Left renal cortex interstitium (tissue), 4 donors: ENCODE measurements around the gene YTHDC2. TPM values are rescaled to one million over a fixed set of nuclear protein-coding genes. Genes with fewer than 3 reads are reported as not detected.

ENCODE experiments used
- DNase-seq, 4 donors: peaks; one replicate each; pipeline ENCODE4 v3.0.0-alpha.2; 2013; ENCODE audit warnings: low read depth in 4 of 4, low spot score in 2 of 4, missing footprints in 1 of 4
- polyA plus RNA-seq, 4 donors: library from polyadenylated mRNA; unstranded; fragments of 120-200 nt; gene quantifications; one replicate each; pipeline ENCODE4 v1.2.1, GENCODE V29; 2013; ENCODE audit not compliant: insufficient read length in 4 of 4

YTHDC2 gene
- polyA plus RNA-seq, 4 donors = 24.8 to 46.8 (median 32.8) TPM

DNA sequence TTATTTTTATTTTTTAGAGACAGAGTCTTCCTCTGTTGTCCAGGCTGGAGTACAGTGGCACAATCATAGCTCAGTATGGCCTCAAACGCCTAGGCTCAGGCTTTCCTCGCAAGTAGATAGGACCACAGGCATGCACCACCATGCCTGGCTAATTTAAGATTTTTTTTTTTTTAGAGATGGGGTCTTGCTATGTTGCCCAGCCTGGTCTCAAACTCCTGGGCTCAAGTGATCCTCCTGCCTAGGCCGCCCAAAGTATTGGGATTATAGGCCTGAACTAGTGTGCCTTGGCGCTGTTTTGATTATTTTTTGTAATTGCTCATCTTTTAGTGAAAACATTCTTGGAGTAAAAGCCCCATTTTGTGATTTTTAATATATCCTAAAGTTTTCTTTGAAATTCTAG is 5.4 kb downstream of the YTHDC2 start:
- no peak for DNase-seq

- no peak for DNase-seq
Measured at GRCh38 chr5:113519412-113519811, 5.9 kb downstream of the YTHDC2 start.

- DNase-seq = no peak
Measured at GRCh38 chr5:113520429-113520828, 6.9 kb downstream of the YTHDC2 start.

DNA sequence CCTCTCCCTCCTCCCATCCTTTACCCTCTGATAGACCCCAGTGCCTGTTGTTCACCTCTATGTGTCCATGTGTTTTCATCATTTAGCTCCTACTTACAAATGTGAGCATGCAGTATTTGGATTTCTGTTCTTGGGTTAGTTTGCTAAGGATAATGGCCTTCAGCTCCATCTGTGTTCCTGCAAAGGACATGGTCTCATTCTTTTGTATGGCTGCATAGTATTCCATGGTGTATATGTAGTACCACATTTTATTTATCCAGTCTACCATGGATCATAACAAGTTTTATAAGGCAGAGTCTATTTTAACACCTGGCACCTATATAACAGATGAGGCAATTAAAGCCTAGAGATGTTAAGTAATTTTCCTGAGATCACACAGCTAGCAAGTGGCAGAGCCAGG is 7.4 kb downstream of the YTHDC2 start:
- DNase-seq = no peak

GRCh38 chr5:113523168-113523567 is 9.7 kb downstream of the YTHDC2 start:
- no peak for DNase-seq

- DNase-seq = no peak
Measured at GRCh38 chr5:113524927-113525326, 11.4 kb downstream of the YTHDC2 start.

- no peak for DNase-seq
Measured at GRCh38 chr5:113526421-113526820, 12.9 kb downstream of the YTHDC2 start.

- DNase-seq = no peak
Measured at GRCh38 chr5:113527746-113528145, 14.3 kb downstream of the YTHDC2 start.

DNA sequence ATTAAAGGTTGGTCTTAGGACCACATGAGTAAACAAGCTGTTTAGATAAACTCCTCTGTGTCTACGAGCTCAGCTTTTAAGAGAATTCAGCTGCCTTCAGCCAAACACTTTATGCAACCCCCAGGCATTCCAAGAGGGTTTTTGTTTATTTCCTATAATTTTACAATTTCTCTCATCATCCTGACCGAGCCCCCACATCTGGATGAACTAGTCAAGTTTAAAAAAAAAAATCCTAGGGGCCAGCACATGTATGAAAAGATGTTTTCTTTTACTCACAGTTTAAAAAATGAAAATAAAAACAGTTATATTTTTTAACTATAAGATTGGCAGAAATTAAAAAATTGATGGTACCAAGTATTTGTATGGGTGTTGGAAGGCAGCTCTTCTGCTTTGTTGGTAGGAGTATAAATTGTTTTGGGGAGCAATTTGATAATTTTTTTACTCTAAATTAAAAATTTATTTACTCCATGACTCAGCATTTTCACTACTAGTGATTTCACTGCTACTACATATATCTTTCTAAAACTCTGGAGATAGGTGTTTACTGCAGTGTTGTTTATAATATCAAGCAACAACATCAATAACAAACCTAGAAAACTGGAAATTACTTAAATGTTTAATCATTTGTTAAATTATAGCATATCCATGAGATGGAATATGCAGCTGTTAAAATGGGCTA is 18.1 kb downstream of the YTHDC2 start:
- DNase-seq = no peak

DNA sequence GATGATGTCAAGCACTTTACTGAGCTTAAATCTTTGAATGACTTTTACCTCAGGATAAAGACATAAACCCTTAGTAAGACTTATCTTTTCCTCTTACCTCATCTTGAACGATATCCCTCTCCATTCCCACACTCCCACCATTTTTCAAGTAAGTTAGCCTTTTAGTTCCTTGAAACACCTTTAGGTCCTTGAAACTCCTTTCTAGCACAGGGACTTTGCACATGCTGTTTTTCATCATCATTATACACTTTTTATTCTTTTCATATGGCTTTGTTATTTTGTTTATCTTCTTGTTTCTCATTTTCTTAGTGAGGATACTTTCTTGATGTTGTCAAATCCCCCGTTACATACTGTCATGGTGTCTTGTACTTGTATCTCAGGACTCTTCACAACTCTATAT is 24.8 kb downstream of the YTHDC2 start:
- DNase-seq = no peak

DNA sequence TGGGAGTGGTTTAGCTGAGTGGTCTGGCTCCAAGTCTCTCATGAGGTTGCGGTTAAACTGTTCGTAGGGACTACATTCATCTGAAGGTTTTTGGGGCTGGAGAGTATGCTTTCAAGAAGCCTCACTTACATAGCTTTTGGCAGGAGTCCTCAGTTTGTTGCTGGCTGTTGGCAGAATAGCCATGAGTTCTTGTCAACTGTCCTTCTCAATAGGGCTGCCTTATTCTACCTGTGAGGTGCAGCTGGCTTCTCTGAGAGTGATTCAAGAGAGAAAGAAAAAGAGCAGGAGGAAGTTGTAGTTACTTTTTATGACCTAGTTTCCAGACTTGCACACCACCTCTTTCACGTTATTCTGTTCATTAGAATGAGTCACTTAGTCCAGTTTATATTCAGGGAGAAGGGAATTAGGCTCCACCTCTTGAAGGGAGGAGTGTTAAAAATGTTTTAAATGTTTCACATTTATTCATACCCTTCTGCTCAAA is 33.2 kb downstream of the YTHDC2 start:
- no peak for DNase-seq

DNA sequence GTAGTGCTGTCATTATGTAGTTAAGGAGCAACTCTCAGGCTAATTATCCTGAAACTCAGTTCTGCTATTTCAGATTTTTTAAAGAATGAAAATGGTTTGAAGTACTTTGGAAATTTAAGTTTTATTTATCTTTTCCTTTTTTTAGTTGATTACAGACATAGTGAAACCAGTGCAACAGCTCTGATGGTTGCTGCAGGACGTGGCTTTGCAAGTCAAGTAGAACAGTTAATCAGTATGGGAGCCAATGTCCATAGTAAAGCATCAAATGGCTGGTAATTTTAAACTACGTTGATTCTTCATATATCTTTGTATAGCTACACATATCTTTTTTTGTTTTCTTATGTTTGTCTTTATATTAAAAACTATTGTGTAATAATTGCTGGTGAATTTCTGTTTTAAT is 34.9 kb downstream of the YTHDC2 start:
- DNase-seq = no peak

DNA sequence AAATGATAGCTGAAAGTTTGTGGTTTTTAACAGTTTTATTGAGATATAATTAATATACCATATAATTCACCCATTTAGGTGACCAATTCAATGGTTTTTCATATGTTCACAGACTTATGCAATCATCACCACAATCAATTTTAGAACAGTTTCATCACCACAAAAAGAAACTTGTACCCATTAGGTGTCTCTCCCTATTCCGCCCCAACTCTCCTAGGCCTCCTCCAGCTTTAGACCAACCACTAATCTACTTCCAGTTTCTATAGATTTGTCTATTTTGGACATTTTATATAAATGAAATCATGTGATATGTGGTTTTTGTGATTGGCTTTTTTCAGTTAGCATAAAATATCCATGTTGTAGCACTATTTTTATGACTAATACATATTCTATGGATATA is 38.6 kb downstream of the YTHDC2 start:
- no peak for DNase-seq

DNA sequence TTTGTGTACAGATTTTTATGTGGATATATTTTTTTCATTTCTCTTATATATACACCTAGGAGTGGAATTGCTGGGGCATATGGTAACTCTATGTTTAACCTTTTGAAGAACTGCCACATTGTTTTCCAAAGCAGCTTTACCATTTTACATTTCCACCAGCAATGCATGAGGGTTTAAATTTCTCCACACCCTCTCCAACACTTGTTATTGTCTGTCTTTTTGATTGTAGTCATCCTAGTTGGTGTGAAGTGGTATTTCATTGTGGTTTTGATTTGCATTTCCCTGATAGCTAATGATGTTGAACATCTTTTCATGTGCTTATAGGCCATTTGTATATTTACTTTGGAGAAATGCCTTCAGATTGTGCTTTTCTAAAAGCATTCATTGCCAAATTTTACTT is 39.1 kb downstream of the YTHDC2 start:
- DNase-seq = no peak

DNA sequence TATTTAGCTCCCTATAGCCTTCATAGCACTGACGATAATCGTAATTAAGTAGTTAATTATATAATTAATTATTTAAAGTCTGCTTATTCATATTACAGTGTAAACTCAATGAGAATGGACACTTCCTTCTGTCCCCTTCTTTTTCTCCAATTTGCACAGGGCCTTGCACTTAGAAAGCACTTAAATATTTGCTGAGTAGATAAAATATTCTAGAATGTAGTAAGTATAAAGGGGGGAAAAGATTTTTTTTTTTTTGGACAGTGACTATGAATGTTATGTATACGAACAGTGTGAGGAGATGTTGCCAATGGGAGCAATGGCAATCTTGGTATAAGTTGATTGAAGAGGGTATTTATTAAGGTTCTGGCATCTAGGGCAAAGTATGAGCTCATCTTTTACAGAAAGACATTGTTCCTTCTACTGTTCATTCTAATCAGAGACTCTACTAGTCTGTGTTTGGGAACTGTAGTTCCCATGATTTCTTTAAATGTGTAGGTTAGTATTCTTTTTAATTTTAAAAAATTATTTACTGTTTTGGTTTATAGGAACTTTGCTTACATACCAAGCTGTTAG is 49.4 kb downstream of the YTHDC2 start:
- DNase-seq = no peak

DNA sequence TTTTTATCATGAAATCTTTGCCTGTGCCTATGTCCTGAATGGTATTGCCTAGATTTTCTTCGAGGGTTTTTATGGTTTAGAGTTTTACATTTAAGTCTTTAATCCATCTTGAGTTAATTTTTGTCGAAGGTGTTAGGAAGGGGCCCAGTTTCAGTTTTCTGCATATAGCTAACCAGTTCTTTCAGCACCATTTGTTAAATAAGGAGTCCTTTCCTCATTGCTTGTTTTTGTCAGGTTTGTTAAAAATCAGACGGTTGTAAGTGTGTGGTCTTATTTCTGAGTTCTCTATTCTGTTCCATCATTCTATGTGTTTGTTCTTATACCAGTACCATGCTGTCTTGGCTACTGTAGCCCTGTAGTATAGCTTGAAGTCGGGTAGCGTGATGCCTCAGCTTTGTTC is 55.9 kb downstream of the YTHDC2 start:
- DNase-seq = no peak

DNA sequence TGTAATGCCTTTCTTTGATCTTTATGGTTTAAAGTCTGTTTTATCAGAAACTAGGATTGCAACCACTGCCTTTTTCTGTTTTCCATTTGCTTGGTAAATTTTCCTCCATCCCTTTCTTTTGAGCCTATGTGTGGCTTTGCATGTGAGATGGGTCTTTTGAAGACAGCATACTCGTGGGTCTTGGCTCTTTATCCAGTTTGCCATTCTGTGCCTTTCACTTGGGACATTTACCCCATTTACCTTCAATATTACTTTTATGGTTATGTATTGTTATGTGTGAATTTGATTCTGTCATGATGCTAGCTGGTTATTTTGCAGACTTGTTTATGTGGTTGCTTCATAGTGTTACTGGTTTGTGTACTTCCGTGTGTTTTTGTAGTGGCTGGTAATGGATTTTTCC is 59.2 kb downstream of the YTHDC2 start:
- DNase-seq = no peak

DNA sequence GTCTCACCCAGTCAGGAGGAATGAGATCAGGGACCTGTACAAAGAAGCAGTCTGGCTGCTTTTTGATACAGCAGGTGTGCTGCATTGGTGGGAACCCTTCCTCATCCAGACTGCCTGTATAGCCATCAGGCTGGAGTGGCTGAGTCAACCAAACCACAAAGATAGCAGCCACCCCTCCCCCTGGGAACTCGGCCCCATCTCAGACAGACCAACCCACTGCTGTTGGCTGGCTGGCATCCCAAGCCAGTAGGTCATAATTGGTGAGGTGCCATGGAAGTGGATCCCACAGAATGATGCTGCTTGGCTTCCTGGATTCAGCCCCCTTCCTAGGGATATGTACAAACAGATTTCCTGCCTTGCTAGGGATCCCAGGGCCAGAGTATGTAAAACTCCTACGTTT is 60.9 kb downstream of the YTHDC2 start:
- DNase-seq = no peak

DNA sequence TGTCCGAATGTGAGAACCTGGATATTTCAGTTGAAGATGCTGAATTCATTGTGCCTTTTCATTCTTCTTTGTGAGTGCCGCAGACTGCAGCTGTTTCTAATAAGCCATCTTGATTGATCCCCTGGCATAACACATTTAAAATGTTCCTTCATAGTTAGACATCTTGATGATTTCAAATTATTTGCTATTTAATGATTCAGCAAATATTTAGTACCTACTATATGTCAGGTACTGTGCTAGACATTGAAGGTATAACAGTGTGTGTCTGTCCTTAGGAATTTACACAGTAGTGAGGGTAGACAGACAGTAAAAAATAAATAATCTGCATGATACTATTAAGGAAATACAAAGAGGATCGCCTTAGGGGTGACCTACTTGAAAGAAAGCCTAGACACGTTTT is 61.6 kb downstream of the YTHDC2 start:
- DNase-seq = no peak

DNA sequence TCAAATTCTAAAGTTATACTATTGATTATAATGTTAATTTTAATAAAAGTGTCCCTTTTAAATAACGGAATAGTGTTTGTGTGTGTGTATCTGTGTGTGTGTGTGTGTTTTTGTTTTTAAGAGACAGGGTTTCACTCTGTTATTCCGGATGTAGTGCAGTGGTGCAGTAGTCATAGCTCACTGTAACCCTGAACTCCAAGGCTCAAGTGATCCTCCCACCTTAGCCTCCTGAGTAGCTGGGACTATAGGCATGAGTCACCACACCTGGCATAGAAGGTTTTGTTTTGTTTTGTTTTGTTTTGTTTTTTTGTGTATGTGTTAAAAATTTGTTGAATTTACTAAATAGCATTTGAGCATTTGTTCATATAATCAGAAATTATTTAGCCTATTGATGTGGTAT is 64.6 kb downstream of the YTHDC2 start:
- DNase-seq = no peak

DNA sequence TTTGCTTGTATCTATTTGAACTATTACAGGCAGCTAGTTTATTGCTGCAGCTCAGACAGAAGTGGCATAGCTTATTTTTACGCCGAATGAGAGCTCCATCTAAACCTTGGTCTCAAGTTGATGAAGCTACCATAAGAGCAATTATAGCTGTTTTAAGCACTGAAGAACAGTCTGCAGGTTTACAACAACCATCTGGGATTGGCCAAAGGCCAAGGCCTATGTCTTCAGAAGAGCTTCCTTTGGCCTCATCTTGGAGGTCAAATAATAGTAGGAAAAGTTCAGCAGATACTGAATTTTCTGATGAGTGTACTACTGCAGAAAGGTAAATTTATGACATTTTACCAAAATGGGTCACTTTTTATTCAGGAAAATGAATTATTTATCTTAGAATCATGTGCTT is 67.9 kb downstream of the YTHDC2 start:
- DNase-seq = no peak

GRCh38 chr5:113598150-113598549 is 84.7 kb downstream of the YTHDC2 start:
- DNase-seq = no peak

GRCh38 chr5:113598926-113599325 is 85.4 kb downstream of the YTHDC2 start:
- DNase-seq = no peak
